DMS153 treated with DMSO at 0.1 percent for 48 hours (cell line): ENCODE measurements around the gene SHPK.
"Not testable (repeated sequence)": the region's sequence is repeated elsewhere in the genome, so short reads cannot be mapped to it uniquely, and the experiment has no call there.

Experiments
- DNase-seq: peaks from one replicate; lab custom pipeline; 2025; ENCODE audit not compliant: unreplicated experiment; lab: John Stamatoyannopoulos, UW

The SHPK gene

DNA sequence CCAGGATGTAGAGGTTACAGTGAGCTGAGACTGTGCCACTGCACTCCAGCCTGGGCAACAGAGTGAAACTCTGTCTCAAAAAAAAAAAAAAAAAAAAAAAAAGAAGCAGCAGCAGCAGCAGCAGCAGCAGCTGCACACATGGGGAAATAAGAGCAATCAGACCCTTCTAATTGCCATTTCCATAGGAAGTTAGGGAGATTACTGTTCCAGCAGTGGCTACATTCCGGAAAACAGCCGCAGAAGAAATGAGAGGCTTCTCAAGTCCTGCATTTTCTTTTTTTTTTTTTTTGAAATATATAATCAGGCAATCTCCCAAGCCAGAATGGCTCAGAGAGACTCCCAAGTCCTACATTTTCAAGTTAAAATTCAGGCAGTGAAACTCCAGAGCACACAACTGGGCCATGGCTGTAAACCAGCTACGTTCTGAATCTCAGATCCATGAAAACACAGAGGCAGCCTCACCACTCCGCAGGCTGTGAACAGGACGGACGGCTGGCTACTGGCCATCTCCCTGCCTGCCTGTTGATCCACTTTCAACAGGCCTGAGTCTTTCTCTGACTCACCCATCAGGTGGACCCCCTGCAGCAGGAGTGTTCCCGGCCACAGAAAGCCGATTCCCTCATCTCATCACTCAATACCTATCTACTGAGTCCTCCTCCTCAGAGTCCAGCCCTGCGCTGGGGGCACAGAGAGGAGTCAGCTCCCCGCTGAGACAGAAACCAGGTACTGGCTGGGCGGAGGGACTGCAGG, 41.8 kb downstream of the SHPK start:
- no peak for DNase-seq

DNA sequence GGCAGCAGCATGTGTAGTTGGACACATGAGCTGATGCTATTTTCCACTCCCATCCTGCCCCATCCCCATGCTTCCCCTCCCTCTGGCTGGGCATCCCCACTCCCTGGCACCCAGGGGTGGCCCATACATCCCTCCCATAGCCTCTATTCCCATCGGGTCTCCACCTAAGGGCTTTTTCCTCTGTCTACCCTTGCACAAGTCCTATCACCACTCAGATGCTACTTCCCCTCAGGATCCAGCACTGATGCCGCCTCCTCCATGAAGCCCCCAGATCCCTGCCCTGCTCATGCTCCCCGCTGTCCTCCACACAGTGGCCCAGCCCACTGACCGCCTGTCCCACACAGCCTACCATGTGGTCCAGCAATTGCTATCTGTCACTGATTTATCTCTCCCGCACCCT, 42.7 kb downstream of the SHPK start:
- no peak for DNase-seq

DNA sequence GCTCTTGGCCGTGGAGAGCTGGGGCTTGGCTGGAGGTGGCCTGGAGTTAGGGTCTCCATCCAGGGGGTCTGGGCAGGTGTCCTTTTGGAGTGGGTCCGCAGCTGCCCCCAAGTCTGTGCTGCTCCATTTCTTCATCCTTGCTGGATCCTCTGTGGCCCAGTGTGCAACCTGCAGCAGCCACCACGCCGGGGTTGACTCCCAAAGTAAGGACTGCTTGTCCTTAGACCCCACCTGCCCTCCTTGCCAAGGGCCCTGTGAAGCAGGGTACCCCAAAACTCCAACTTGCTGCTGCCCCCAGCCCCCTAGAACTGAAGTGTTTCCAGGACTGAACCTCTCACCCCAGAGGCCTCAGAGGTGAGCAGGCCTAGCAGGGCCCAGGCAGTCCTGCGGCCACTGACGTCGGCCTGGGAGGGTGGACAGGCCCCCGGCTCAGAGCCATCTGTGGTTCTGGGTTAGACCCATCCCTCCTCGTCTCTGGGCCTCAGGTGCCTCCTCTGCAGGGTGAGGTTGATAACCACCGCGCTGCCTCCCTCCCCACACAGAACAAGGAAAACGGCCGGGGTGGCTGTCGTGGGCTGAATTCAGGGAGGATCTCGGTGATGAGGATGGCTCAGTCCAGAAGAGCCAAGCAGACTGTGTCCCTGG, 43.7 kb downstream of the SHPK start:
- no peak for DNase-seq

DNA sequence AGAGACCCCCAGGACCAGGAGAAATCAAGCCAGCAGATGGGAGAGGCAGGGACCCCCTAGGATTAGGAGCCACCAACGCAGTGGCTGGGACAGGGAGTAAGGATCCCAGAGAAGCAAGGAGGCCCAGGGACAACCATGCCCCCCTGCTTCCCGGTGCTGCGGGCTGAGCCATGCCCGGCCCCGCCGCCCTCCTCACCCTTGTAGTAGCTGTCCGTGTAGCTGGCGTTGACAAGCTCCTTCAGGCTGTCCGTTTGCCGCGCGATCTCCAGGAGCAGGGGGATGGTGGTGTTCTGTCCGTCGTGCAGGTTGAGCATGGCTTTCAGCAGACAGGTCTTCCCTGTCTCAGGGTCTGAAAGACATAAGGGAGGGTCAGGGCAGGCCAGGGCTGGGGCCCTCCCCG, 45.3 kb downstream of the SHPK start:
- DNase-seq, result no peak

DNA sequence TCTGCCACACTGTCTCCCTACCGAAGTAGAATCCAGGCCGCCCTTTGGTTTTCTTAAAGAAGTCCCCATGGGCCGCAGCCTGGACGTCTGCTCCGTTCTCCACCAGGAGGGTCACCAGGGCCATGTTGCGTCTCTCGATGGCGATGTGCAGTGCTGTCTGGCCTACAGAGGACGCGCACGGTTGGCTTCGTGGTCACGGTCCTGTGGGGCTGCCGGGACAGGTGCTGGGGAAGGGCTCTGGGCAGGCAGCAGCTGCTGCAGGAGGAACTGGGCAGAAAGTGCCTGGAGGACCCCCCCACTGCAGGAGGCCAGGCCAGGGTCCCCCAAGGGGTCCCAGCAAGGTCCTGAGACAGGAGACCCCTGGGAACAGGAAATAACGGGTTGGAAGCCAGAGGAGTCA, 45.8 kb downstream of the SHPK start:
- no peak for DNase-seq

DNA sequence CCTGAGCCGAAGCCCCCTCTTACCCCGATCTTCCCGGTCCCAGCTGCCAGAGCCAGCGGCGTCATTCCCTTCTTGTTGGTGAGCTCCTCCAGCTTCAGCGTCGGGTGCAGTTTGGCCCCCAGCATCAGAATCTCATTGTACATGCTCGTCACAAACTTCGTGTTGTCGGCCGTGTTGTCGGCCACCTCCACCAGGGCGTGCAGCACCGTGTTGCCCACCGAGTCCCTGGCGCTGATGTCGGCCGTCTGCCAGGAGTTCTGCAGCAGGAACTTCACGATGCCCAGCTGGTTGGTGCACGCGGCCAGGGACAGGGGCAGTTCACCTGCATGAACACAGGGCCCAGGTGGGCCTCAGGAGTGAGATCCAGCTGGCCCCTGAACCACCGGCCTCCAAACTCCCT, 46.3 kb downstream of the SHPK start:
- DNase-seq, result no peak

DNA sequence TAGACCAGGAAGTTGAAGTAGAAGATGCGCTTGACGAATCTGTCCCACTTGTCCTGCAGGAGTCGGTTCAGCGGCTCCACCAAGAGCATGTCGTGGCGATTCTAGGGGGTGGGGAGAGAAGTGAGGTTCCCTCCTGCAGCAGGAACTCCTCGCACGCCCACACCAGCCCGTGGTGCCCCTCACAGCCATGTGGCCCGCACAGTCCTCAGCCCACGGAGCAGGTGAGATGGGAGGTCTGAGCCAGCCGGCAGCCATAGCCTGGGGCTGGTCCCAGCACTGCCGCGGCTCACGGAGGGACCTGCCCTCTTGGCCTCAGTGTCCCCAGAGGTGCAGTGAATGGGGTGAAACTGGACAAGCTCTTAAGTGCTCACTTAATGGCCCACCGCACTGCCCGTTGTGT, 50.2 kb downstream of the SHPK start:
- DNase-seq, result no peak

DNA sequence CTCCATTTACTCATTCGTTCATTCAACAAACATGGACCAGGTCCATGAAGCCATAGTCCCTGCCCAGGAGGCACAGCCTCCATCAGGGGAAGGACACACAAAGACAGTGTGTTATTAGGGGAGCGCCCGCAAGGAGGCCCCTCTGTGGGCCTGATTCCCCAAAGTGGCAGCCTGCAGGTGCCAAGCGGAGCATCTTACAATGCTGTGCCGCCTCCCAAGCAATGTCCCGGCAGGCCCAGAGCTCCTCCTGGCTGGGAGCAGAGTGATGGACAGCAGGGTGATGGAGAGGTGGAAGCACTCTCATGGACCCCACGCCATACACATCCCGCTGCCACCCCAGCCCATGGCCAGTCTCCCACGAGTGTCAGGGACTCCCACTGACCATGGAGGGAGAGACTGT, 52.6 kb downstream of the SHPK start:
- no peak for DNase-seq

DNA sequence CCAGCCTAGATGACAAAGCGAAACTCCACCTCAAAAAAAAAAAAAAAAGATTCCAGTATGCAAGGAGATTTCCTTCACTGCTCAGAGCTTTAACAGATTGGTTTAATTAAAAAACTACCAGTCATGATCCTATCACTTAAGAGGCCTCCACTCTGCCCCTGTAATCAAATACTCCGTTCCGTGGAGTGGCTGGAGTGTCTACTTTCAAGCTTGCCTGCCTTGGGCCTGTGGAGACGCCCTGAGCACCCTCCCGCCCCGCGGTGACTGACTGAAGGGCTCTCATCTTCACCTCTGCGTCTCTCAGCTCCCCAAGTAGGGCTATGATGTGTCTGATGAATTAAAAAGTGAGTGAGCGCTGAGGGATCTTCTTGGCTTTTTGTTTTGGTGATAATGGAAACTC, 53.1 kb downstream of the SHPK start:
- DNase-seq, result no peak

DNA sequence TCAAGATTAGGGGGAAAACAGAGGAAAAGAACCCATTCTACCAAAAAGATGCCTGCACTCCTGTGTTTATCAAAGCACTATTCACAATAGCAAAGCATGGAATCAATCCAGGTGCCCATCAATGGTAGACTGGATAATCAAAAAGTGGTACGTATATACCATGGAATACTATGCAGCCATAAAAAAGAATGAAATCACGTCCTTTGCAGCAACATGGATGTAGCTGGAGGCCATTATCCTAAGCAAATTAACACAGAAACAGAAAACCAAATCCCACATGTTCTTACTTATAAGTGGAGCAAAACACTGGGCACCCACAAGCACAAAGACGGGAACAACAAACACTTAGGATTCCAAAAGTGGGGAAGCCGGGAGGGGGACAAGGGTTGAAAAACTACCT, 57.4 kb downstream of the SHPK start:
- not testable (repeated sequence) for DNase-seq

DNA sequence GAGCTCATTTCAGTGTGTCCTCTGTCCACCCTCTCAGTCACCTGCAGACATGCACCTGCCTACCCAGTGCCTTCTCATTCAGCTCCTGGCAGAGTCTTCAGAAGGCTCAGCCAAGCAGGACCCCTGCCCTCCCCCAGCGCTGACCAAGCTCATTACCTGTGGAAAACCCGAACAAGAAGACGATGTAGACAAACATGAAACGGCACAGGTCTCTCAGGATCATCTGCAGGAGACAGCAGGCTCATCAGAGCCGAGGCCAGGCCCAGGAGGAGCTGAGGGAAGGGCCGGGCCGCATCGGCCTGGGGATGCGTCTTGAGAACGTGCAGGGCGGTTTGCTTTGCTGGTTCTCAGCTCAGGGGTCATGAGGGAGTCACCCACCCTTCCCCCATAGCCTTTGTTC, 59.1 kb downstream of the SHPK start:
- DNase-seq, result no peak

DNA sequence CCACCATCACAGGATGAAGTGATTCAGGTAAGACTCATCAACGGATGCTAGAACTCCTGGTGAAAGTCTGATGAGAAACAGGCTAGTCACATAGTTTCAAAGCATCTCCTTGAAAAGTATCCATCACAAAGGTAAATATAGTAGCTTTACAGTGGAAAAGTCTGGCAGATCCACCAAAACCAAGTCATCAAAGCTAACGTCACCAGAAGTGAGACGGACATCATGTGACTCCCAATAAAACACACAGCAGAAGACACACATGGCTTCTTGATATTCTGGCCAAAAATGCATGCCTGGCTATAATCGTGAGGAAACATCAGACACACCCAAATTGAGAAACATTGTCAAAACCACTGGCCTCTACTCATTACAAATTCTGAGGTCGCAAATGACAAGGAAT, 60.5 kb downstream of the SHPK start:
- no peak for DNase-seq

DNA sequence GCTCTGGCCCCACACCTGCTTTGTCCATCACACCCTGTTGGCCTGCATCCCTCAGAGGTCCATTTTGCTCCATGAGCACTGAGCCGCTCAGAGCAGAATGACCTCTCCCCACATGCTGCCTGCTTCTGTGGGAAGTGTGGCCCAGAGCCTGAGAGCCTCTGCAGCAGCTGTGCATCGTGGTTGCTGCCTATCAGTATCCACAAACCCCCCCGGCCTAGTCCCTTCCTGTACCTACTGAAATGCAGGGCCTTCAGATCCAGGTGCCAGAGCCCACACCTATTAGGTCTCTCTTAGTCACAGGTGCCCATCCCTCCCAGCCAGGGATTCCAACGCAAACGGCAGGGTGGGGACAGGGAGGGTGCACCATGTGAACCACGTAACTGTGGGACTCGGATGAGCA, 61.8 kb downstream of the SHPK start:
- no peak for DNase-seq

DNA sequence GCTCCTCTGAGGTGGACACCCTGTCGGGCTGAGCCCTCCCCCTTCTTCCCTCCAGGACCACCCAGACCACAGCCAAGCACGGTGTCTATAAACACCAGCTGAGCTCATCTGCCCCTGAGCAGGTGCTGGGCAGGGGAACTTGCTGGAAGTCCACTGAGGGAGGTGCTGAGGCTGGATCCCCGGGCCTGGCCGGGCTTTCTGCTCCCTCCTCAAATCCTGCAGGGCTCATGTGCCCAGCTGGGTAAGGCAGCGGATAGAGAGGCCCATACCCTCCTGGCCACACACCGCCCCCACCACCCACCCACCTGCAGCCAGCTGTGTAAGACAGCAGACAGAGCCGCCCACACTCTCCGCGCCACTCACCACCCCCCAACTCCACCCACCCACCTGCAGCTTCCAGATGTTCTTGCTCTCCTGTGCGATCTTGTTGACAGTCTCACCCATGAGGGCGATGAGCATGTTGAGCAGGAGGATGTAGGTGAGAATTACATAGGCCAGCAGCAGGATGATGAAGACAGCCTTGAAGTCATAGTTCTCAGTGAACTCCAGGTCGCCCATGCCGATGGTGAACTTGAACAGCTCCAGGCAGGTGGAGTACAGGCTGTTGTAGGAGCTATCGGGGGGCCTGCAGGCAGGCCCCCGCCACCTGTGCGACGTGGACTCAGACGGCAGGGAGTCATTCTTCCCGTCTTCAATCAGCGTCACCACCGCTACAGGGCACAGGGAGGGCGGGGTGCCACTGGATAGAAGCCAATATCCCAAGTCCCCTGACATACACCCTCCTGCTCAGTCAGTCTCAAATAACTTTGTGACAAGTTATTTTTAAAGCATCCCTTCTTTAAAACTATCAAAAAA, 62.6 kb downstream of the SHPK start:
- DNase-seq, result no peak

DNA sequence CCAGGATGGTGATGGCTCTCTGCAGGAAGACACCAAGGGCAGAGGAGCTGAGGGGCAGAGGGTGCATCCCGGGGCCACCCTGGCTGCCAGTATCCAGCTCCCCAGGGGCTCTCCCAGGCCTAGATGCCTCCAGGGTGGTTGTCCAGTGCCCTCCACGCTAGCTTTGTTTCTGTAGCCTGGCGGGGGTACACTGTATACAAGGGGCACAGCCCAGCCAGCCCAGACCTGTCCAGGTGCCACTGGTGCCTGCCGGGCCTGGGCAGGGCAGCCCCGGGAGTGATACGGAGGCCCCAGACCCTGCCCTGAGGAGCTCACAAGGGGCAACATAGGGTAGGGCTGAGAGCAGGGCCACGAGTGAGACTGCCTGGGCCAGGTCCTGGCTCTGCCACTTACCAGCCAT, 63.8 kb downstream of the SHPK start:
- no peak for DNase-seq

DNA sequence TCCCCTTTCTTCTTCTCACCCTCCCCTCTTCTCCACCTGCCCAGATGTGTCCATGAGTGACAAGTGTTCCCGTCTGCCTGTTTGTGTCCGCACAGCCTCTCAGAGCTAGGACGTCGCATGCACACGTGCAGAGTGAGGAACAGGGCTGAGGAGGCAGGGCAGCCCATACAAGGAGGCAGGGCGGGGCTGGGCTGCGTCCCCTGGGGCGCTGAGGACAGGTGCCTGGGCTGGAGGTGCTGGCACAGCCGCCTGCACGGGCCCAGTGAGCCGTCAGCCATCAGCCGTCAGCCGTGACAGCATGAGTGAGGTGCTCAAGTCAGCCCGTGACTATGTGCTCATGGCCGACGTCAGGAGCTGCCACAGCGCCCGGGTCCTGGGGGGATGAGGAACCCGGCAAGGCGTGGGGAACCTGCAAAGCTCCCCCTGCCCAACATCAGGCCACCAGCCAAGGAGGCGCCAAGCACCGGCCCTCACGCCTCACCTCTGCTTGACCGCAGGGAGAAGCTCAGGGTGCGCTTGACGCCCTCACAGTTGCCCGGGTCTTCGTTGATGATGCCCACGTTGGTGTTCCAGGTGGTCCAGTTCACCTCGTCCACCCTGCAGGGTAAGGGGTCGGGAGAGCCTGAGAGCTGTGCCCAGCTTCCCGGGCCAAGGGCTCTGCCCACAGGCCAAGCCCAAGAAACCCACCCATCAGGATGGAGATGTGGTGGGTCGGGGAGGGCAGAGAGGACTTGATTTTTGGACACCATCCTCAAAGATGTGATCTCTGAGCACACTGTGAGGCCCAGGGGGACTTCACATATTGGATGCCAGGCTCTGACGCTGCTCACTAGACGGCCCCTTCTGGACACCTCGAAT, 64.8 kb downstream of the SHPK start:
- no peak for DNase-seq

DNA sequence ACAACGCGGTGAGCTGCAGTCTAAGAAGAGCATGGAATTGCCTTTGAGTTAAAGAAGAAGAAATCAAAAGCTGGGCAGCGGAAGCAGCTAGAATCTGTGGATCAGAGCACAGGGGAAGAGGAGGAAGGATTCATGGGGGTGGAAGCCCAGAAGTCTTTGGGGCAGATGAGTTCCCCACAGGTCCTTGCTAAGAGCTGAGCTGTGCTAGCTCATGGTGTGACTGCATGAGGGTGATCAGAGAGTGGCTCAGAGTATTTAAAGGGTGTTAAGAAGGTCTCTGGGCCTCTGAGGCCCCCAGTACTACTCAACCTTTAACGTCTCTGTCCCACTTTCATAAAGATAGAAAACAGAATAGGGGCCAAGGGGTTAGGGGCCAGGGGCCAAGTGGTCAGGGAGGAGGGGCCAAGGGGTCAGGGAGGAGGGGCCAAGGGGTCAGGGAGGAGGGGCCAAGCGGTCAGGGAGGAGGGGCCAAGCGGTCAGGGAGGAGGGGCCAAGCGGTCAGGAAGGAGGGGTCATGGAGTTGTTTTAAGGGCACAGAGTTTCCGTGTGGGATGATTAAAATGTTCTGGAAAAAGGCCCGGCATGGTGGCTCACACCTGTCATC, 66.4 kb downstream of the SHPK start:
- DNase-seq, result no peak

DNA sequence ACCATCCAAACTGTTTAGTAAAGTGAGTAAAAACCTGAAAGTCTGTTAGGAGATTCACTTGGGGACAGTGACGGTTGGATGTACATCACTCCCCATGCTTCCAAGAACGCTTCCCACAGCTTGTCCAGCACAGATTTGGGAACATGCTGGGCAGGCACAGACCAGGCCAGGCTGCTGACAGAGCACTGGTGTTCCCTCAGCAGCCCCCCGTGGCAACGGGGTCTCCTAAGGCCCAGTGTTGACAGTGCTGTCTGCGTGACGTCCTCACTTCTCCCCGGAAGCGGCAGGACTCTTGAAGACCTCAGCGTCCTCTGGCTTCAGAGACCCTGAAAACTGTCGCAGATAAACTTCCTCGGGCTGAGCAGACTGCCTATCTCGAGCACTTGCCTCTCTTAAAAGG, 69.5 kb downstream of the SHPK start:
- no peak for DNase-seq

DNA sequence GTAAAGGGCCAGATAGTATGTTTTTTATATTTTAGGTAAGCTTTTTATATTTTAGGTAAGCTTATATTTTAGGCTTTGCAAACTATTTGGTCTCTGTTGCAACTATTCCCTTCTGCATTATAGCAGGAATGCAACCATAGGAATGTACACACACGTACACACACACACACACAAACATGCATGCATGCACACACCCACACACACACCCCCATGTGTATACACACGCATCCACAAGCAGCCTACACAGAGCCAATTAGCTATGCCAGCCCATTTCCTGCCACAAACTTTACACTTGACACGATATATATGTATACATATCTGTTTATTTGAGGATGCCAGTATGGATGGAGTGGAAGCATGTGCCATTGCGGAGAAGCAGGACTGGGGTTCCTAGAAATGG, 70.9 kb downstream of the SHPK start:
- DNase-seq, result no peak

DNA sequence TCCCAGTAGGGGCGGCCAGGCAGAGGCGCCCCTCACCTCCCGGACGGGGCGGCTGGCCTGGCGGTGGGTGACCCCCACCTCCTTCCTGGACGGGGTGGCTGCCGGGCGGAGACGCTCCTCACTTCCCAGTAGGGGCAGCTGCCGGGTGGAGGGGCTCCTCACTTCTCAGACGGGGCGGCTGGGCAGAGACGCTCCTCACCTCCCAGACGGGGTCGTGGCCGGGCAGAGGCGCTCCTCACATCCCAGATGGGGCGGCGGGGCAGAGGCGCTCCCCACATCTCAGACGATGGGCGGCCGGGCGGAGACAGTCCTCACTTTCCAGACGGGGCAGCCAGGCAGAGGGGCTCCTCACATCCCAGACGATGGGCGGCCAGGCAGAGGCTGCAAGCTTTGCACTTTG, 71.8 kb downstream of the SHPK start:
- not testable (repeated sequence) for DNase-seq

DNA sequence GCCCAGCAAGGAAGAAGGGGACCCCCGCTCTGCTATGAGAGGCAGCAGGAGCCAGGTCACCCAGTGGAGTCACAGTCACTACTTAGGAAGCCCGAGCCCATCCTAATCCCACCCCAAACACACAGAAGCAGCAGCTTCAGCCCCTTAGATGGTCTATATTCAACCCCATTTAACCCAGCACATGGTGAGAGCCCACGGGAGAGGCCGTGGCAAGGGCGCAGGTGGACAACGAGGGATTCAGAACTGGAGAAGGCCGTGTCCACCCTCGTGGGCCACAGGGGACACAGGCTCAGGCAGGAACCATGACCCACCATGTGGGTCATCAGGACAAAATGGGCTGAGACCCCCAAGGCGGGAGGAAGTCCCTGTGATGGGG, 76.8 kb downstream of the SHPK start:
- no peak for DNase-seq
